Uterus (tissue), 4 donors: Measurements from ENCODE around the gene LAS1L. TPM values are rescaled to one million over a fixed set of nuclear protein-coding genes. Genes with fewer than 3 reads are reported as not detected.

ENCODE experiments used
- DNase-seq, 2 donors: peaks; one replicate each; pipeline ENCODE4 v3.0.0-alpha.2; 2019 to 2020
- H3K27ac ChIP-seq, 2 donors: fragments of 200-600 bp; sonication (generic); 1 replicate in 1 of 2; 2 replicates in 1 of 2; pipeline ENCODE4 v1.5.1; 2016 to 2018
- H3K27me3 ChIP-seq, 2 donors: fragments of 200-600 bp; sonication (generic); one replicate each; pipeline ENCODE4 v1.5.1; 2018 to 2019; ENCODE audit warnings: control low read depth in 1 of 2
- H3K36me3 ChIP-seq, 2 donors: fragments of 200-600 bp; sonication (generic); one replicate each; pipeline ENCODE4 v1.5.1; 2019; ENCODE audit warnings: control low read depth in 1 of 2
- H3K4me1 ChIP-seq, 2 donors: fragments of 200-600 bp; sonication (generic); one replicate each; pipeline ENCODE4 v1.5.1; 2018 to 2019; ENCODE audit warnings: control low read depth in 1 of 2
- H3K4me3 ChIP-seq, 2 donors: fragments of 200-600 bp; sonication (generic); 1 replicate in 1 of 2; 2 replicates in 1 of 2; pipeline ENCODE4 v1.5.1; 2018 to 2019; ENCODE audit warnings: mild to moderate bottlenecking in 1 of 2
- H3K9me3 ChIP-seq, 2 donors: fragments of 200-600 bp; sonication (generic); one replicate each; pipeline ENCODE4 v1.5.1; 2019; ENCODE audit warnings: control low read depth in 1 of 2
- CTCF ChIP-seq, 4 experiments: fragments of 200-600 bp in 2 of 4; fragments of 450-650 bp in 2 of 4; sonication (generic) in 2 of 4; IDR thresholded peaks; one replicate each; pipeline ENCODE4 v1.5.1; 2016 to 2019; ENCODE audit warnings: antibody characterized with exemption in 4 of 4, mild to moderate bottlenecking in 2 of 4, moderate library complexity in 1 of 4
- POLR2A ChIP-seq, 2 donors: fragments of 450-650 bp; IDR thresholded peaks; one replicate each; pipeline ENCODE4 v1.6.1; 2016; ENCODE audit warnings: antibody characterized with exemption in 2 of 2, mild to moderate bottlenecking in 1 of 2, moderate library complexity in 1 of 2
- intact Hi-C: fragments of 100-400 bp; cut with DNase I; formaldehyde crosslinking; loops from one replicate; pipeline ENCODE4 v1.15.1; 2023; ENCODE audit warnings: low total_unique reads
- total RNA-seq, 4 donors: library from RNA; depleted of rRNA in 3 of 4; stranded (reverse); fragments of >200 nt in 3 of 4; gene quantifications; one replicate each; pipeline versions ENCODE4 v1.1.0 to v1.2.4, GENCODE V29; 2014 to 2023
- donor health status: DM: yes; HTN: yes; CAD: no.

Gene LAS1L
- total RNA-seq, 4 donors from 2014 or later = 8.2 to 40.9 (median 17.9) TPM

- no peak for DNase-seq
- Histone ChIP-seq H3K27ac (no peak overlapping the region), H3K4me1 (no peaks in the 10 kb centered on the region), H3K27me3 (peaks cover 0 to 3% of the 10 kb centered on the region in 2 donors), H3K4me3 (no peak overlapping the region), H3K9me3 (no peaks in the 10 kb centered on the region), H3K36me3 (no peaks in the 10 kb centered on the region)
- intact Hi-C loops = no loop called here
- TF ChIP-seq CTCF (IDR thresholded peaks at IDR 0.05) (no peak), POLR2A (IDR thresholded peaks at IDR 0.05) (no peak)
Observed at GRCh38 chrX:65476564-65476963, 58.0 kb downstream of the LAS1L start.

- DNase-seq = no peak
- TF ChIP-seq CTCF (IDR thresholded peaks at IDR 0.05) = no peak
- no peak for TF ChIP-seq POLR2A (IDR thresholded peaks at IDR 0.05)
- no peaks in the 10 kb centered on the region for H3K27me3 ChIP-seq
Observed at GRCh38 chrX:65463550-65463949, 71.0 kb downstream of the LAS1L start.

More at GRCh38 chrX:65463550-65463949, 71.0 kb downstream of the LAS1L start:
- intact Hi-C loops = no loop called here
- Histone ChIP-seq H3K36me3 (no peaks in the 10 kb centered on the region), H3K9me3 (peaks cover 0 to 5% of the 10 kb centered on the region in 2 donors), H3K4me3 (no peak overlapping the region), H3K27ac (no peak overlapping the region), H3K4me1 (no peaks in the 10 kb centered on the region)

Other genes starting within 250 kb of the LAS1L start
- 100 to 1,000 TPM; 106 to 285 (median 137) TPM for gene MSN, start 132.9 kb upstream of the LAS1L start, total RNA-seq